Nephron progenitor cell (in vitro differentiated cells): ENCODE results near the gene SKOR2.
"Not testable (repeated sequence)": the region's sequence is repeated elsewhere in the genome, so short reads cannot be mapped to it uniquely, and the experiment has no call there.

Experiments
- DNase-seq: peaks from one replicate; pipeline ENCODE4 v3.0.0; 2021
- H3K27ac Mint-ChIP-seq: 2 replicates; pipeline ENCODE4 v1.8.0; 2021; ENCODE audit warnings: mild to moderate bottlenecking, moderate library complexity, mixed read lengths
- H3K27me3 Mint-ChIP-seq: 2 replicates; pipeline ENCODE4 v1.8.0; 2021; ENCODE audit warnings: mild to moderate bottlenecking, low read depth, mixed read lengths; ENCODE audit not compliant: poor library complexity
- H3K36me3 Mint-ChIP-seq: 2 replicates; pipeline ENCODE4 v1.8.0; 2021; ENCODE audit warnings: low read depth, mixed read lengths
- H3K4me1 Mint-ChIP-seq: 2 replicates; pipeline ENCODE4 v1.8.0; 2021; ENCODE audit warnings: mixed read lengths
- H3K4me3 Mint-ChIP-seq: 2 replicates; pipeline ENCODE4 v1.8.0; 2021; ENCODE audit warnings: mild to moderate bottlenecking, moderate library complexity, mixed read lengths
- H3K9me3 Mint-ChIP-seq: 2 replicates; pipeline ENCODE4 v1.8.0; 2021; ENCODE audit warnings: mild to moderate bottlenecking, moderate library complexity, mixed read lengths
- TF ChIP-seq, protein P1 (sequence below): fragments of 200-600 bp; sonication (generic); IDR thresholded peaks from 2 replicates; pipeline ENCODE4 v1.5.0; 2021; ENCODE audit warnings: antibody characterized with exemption

Gene SKOR2

GRCh38 chr18:47168509-47168908 is 83.0 kb downstream of the SKOR2 start:
- H3K27me3 Mint-ChIP-seq, result peaks cover 7% of the 10 kb centered on the region
- no peak overlapping the region for H3K27ac Mint-ChIP-seq
- no peaks in the 10 kb centered on the region for H3K36me3 Mint-ChIP-seq
- no peak for DNase-seq
- H3K4me1 Mint-ChIP-seq, result peaks cover 35% of the 10 kb centered on the region
- H3K4me3 Mint-ChIP-seq, result no peak overlapping the region
- TF ChIP-seq, protein P1, sequence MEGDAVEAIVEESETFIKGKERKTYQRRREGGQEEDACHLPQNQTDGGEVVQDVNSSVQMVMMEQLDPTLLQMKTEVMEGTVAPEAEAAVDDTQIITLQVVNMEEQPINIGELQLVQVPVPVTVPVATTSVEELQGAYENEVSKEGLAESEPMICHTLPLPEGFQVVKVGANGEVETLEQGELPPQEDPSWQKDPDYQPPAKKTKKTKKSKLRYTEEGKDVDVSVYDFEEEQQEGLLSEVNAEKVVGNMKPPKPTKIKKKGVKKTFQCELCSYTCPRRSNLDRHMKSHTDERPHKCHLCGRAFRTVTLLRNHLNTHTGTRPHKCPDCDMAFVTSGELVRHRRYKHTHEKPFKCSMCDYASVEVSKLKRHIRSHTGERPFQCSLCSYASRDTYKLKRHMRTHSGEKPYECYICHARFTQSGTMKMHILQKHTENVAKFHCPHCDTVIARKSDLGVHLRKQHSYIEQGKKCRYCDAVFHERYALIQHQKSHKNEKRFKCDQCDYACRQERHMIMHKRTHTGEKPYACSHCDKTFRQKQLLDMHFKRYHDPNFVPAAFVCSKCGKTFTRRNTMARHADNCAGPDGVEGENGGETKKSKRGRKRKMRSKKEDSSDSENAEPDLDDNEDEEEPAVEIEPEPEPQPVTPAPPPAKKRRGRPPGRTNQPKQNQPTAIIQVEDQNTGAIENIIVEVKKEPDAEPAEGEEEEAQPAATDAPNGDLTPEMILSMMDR, result no peak
- no peaks in the 10 kb centered on the region for H3K9me3 Mint-ChIP-seq

- Mint-ChIP-seq H3K27ac (no peak overlapping the region), H3K36me3 (peaks cover 11% of the 10 kb centered on the region), H3K4me3 (peak overlapping the region; percentile 2), H3K9me3 (no peaks in the 10 kb centered on the region), H3K27me3 (peaks cover 10% of the 10 kb centered on the region), H3K4me1 (peaks cover 51% of the 10 kb centered on the region)
- DNase-seq, result peak; percentile 28
- TF ChIP-seq, protein P1, result no peak
Measured at GRCh38 chr18:47166294-47166693, 85.2 kb downstream of the SKOR2 start.

- Mint-ChIP-seq H3K27me3 (peaks cover 3% of the 10 kb centered on the region), H3K4me1 (peaks cover 47% of the 10 kb centered on the region), H3K27ac (no peak overlapping the region), H3K36me3 (peaks cover 29% of the 10 kb centered on the region), H3K9me3 (no peaks in the 10 kb centered on the region), H3K4me3 (no peak overlapping the region)
- TF ChIP-seq, protein P1, result no peak
- no peak for DNase-seq
Measured at GRCh38 chr18:47163241-47163640, 88.2 kb downstream of the SKOR2 start.

DNA sequence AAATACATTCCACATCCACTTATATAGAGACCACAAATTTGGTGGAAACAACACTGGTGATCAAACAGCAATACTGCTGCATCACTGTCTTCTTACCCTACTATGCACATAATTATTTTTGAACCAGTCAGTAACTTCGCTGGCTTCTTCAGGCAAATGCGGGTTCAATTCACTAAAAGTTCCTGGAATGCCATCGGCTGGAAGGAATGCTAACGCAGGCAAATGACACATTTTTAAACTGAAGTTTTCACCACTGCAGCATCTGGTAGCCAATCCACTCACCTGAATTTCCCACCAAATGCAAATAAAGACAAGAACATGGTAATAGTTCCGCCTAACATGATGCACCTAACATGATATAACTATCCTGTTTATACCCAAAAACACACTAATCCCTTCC is 91.2 kb downstream of the SKOR2 start:
- Mint-ChIP-seq H3K4me3 (no peak overlapping the region), H3K27me3 (peaks cover 3% of the 10 kb centered on the region), H3K9me3 (no peaks in the 10 kb centered on the region), H3K27ac (no peak overlapping the region), H3K4me1 (peaks cover 28% of the 10 kb centered on the region), H3K36me3 (peaks cover 39% of the 10 kb centered on the region)
- DNase-seq, result no peak
- TF ChIP-seq, protein P1, result no peak

- not testable (repeated sequence) for H3K27ac Mint-ChIP-seq, DNase-seq, H3K27me3 Mint-ChIP-seq, H3K4me3 Mint-ChIP-seq, H3K9me3 Mint-ChIP-seq
- H3K36me3 Mint-ChIP-seq, result peaks cover 41% of the 10 kb centered on the region
- peaks cover 15% of the 10 kb centered on the region for H3K4me1 Mint-ChIP-seq
Measured at GRCh38 chr18:47158404-47158803, 93.1 kb downstream of the SKOR2 start.
